Esophagus squamous epithelium (tissue), 4 donors: ENCODE measurements around the gene SPATA31E1.

Experiments used
- CTCF ChIP-seq, 6 experiments: fragments of 450-650 bp in 4 of 6; fragments of 200-600 bp in 2 of 6; sonication (generic) in 2 of 6; IDR thresholded peaks; one replicate each; pipeline ENCODE4 v1.5.1; 2016 to 2019; ENCODE audit warnings: antibody characterized with exemption in 6 of 6, mild to moderate bottlenecking in 4 of 6, moderate library complexity in 4 of 6
- POLR2A ChIP-seq, 4 donors: fragments of 450-650 bp; IDR thresholded peaks; one replicate each; pipeline ENCODE4 v1.6.1; 2017; ENCODE audit warnings: antibody characterized with exemption in 4 of 4, mild to moderate bottlenecking in 4 of 4, moderate library complexity in 3 of 4

DNA sequence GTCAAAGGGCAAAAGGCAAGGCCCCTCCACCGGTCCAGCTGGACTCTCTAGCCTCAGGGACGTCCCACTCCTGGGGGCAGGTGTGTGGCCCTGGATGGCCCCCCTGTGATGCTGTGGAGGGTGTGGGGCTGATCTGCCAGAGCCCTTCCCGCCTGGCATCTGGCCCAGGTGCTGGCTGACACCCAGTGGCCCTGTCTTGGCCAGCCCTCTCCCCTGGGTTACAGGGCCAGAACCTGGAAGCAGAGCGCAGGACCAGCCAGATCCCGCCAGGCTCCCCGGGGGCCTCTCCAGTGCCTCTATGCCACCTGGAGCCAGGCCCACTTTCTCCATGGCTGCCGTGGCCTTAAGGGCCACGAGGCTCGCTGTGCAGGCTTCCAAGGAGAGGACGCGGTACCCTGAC, 22.9 kb upstream of the SPATA31E1 start:
- TF ChIP-seq CTCF (IDR thresholded peaks at IDR 0.05), result no peak
- no peak for TF ChIP-seq POLR2A (IDR thresholded peaks at IDR 0.05)
